SK-N-SH (cell line): ENCODE data around the gene COL23A1. TPM values are rescaled to one million over a fixed set of nuclear protein-coding genes. Genes with fewer than 3 reads are reported as not detected.

Experiments used
- CTCF ChIA-PET: fragments of 300-600, 350-600 bp; formaldehyde crosslinking; extraction: SDS; loops from one replicate; lab custom pipeline; 2021; lab: Yijun Ruan, JAX
- POLR2A ChIA-PET: fragments of 350-600 bp; sonication (Branson Sonifier 250); formaldehyde crosslinking; extraction: SDS; loops from one replicate; lab custom pipeline; 2020; ENCODE audit warnings: antibody characterized with exemption, inconsistent platforms; lab: Yijun Ruan, JAX
- DNase-seq: peaks from one replicate; pipeline ENCODE4 v3.0.0; 2012
- H2AFZ ChIP-seq: fragments of 200-600 bp; sonication (generic); 2 replicates; pipeline ENCODE4 v1.8.1; 2016; ENCODE audit warnings: antibody characterized with exemption, mild to moderate bottlenecking, low read depth
- H3F3A ChIP-seq: fragments of 200-600 bp; sonication (generic); replicated peaks from 2 replicates; pipeline ENCODE3; 2016; ENCODE audit warnings: antibody characterized with exemption, mild to moderate bottlenecking; ENCODE audit not compliant: insufficient read depth
- H3K27ac ChIP-seq, 2 experiments: fragments of 200-500 bp in 1 of 2; fragments of 200-600 bp in 1 of 2; sonication (Bioruptor generic) in 1 of 2; sonication (generic), shearing (Covaris generic) in 1 of 2; 2 replicates each; pipeline versions ENCODE4 v1.5.1 to v1.6.1; 2014 to 2016; ENCODE audit warnings: low read depth in 2 of 2, inconsistent platforms in 1 of 2, low read length in 1 of 2, mild to moderate bottlenecking in 1 of 2, mixed read lengths in 1 of 2
- H3K27me3 ChIP-seq: fragments of 200-600 bp; sonication (generic), shearing (Covaris generic); 2 replicates; pipeline ENCODE4 v1.6.1; 2016; ENCODE audit warnings: mixed run types; ENCODE audit not compliant: insufficient read depth
- H3K36me3 ChIP-seq, 2 experiments: fragments of 200-500 bp in 1 of 2; fragments of 200-600 bp in 1 of 2; sonication (Bioruptor generic) in 1 of 2; sonication (generic) in 1 of 2; replicated peaks in 1 of 2; 2 replicates each; pipeline versions ENCODE3 to v1.5.1; 2014 to 2016; ENCODE audit warnings: low read length in 1 of 2, mild to moderate bottlenecking in 1 of 2; ENCODE audit not compliant: insufficient read depth in 2 of 2, control insufficient read depth in 1 of 2
- H3K4me1 ChIP-seq, 2 experiments: fragments of 200-500 bp in 1 of 2; fragments of 200-600 bp in 1 of 2; sonication (Bioruptor generic) in 1 of 2; sonication (generic), shearing (Covaris generic) in 1 of 2; 2 replicates each; pipeline versions ENCODE4 v1.5.1 to v1.6.1; 2014 to 2016; ENCODE audit warnings: low read depth in 1 of 2, low read length in 1 of 2, mixed run types in 1 of 2; ENCODE audit not compliant: insufficient read depth in 2 of 2, control insufficient read depth in 1 of 2
- H3K4me2 ChIP-seq: fragments of 200-600 bp; sonication (generic), shearing (Covaris generic); 2 replicates; pipeline ENCODE4 v1.6.1; 2017; ENCODE audit warnings: mixed run types
- H3K4me3 ChIP-seq, 2 experiments: fragments of 200-500 bp in 1 of 2; fragments of 200-600 bp in 1 of 2; sonication (Bioruptor generic) in 1 of 2; sonication (generic), shearing (Covaris generic) in 1 of 2; 2 replicates each; pipeline versions ENCODE4 v1.5.1 to v1.8.1; 2014 to 2016; ENCODE audit warnings: low read depth in 2 of 2, inconsistent platforms in 1 of 2, low read length in 1 of 2, mild to moderate bottlenecking in 1 of 2, mixed read lengths in 1 of 2, moderate library complexity in 1 of 2
- H3K79me2 ChIP-seq: fragments of 200-600 bp; sonication (generic); 2 replicates; pipeline ENCODE4 v1.8.1; 2017; ENCODE audit warnings: mild to moderate bottlenecking; ENCODE audit not compliant: insufficient read depth
- H3K9ac ChIP-seq: fragments of 200-600 bp; sonication (generic); 2 replicates; pipeline ENCODE4 v1.6.1; 2017; ENCODE audit warnings: mixed run types
- H3K9me2 ChIP-seq: fragments of 200-600 bp; sonication (generic); 2 replicates; pipeline ENCODE4 v1.6.1; 2017; ENCODE audit warnings: mixed run types
- H3K9me3 ChIP-seq: fragments of 200-600 bp; sonication (generic); 2 replicates; pipeline ENCODE4 v1.6.1; 2017; ENCODE audit warnings: mixed run types, mild to moderate bottlenecking, moderate library complexity
- H4K20me1 ChIP-seq: fragments of 200-600 bp; sonication (generic); 2 replicates; pipeline ENCODE4 v1.6.1; 2017; ENCODE audit warnings: mild to moderate bottlenecking, mixed run types; ENCODE audit not compliant: insufficient read depth
- ELF1 ChIP-seq: IDR thresholded peaks from 2 replicates; pipeline ENCODE4 v1.4.0; 2012
- EP300 ChIP-seq, 2 experiments: IDR thresholded peaks; 2 replicates each; pipeline versions ENCODE4 v1.4.0 to v1.6.1; 2012; ENCODE audit warnings: borderline replicate concordance in 1 of 2, low read depth in 1 of 2, low read length in 1 of 2
- EZH2phosphoT487 ChIP-seq: fragments of 200-600 bp; sonication (generic); IDR thresholded peaks from 2 replicates; pipeline ENCODE4 v1.6.1; 2017; ENCODE audit warnings: low read depth, mixed run types, mild to moderate bottlenecking, antibody characterized with exemption, moderate library complexity, borderline replicate concordance
- FOXM1 ChIP-seq: IDR thresholded peaks from 2 replicates; pipeline ENCODE4 v1.4.0; 2012; ENCODE audit warnings: low read depth, mild to moderate bottlenecking
- GABPA ChIP-seq: IDR thresholded peaks from 2 replicates; pipeline ENCODE4 v1.4.0; 2012; ENCODE audit warnings: low read depth, mild to moderate bottlenecking
- JUND ChIP-seq: IDR thresholded peaks from 2 replicates; pipeline ENCODE4 v1.4.0; 2012
- MEF2A ChIP-seq: IDR thresholded peaks from 2 replicates; pipeline ENCODE4 v1.4.0; 2012; ENCODE audit warnings: low read depth, borderline replicate concordance
- NFIC ChIP-seq: IDR thresholded peaks from 2 replicates; pipeline ENCODE4 v1.4.0; 2012; ENCODE audit warnings: borderline replicate concordance
- POLR2AphosphoS5 ChIP-seq: IDR thresholded peaks from 2 replicates; pipeline ENCODE4 v1.6.1; 2012; ENCODE audit warnings: low read depth, low read length
- RCOR1 ChIP-seq: fragments of 150-350 bp; IDR thresholded peaks from 2 replicates; pipeline ENCODE4 v1.6.1; 2017; ENCODE audit warnings: antibody characterized with exemption, low read length
- SIN3A ChIP-seq: IDR thresholded peaks from 2 replicates; pipeline ENCODE4 v1.6.1; 2012; ENCODE audit warnings: low read depth, mild to moderate bottlenecking, low read length, moderate library complexity, borderline replicate concordance
- SMC3 ChIP-seq: IDR thresholded peaks from 2 replicates; pipeline ENCODE4 v1.6.1; 2012; ENCODE audit warnings: low read depth, low read length, improper control_type of control experiment
- TAF1 ChIP-seq: IDR thresholded peaks from 2 replicates; pipeline ENCODE4 v1.6.1; 2012; ENCODE audit warnings: low read depth, mild to moderate bottlenecking, low read length, moderate library complexity, borderline replicate concordance
- YY1 ChIP-seq: IDR thresholded peaks from 2 replicates; pipeline ENCODE4 v1.4.0; 2012; ENCODE audit warnings: low read depth, mild to moderate bottlenecking
- WGBS: methylation state at CpG from one replicate; pipeline ENCODE4 v1.1.6; 2017; ENCODE audit warnings: low lambda C conversion rate; 5-methylcytosine and 5-hydroxymethylcytosine counted together
- polyA plus RNA-seq, 3 experiments: library from polyadenylated mRNA; depleted of rRNA; stranded (reverse); fragments of >200 nt; gene quantifications; 2 replicates each; pipeline ENCODE4 v1.2.3, GENCODE V29; 2012
- TF ChIP-seq, protein P1 (sequence below): IDR thresholded peaks from 2 replicates; pipeline ENCODE4 v1.4.0; 2012; ENCODE audit warnings: low read depth, borderline replicate concordance
- TF ChIP-seq, protein P2 (sequence below): IDR thresholded peaks from 2 replicates; pipeline ENCODE4; 2012
- TF ChIP-seq, protein P3 (sequence below): IDR thresholded peaks from 2 replicates; pipeline ENCODE4 v1.6.1; 2012; ENCODE audit warnings: mild to moderate bottlenecking, low read depth, low read length, moderate library complexity
- TF ChIP-seq, protein P4 (sequence below): IDR thresholded peaks from 2 replicates; pipeline ENCODE4 v1.4.0; 2012; ENCODE audit warnings: low read depth, borderline replicate concordance

Gene COL23A1
- polyA plus RNA-seq, 1 of the 3 experiments (the other 2 are of a cell fraction), result 0.10 TPM

DNA sequence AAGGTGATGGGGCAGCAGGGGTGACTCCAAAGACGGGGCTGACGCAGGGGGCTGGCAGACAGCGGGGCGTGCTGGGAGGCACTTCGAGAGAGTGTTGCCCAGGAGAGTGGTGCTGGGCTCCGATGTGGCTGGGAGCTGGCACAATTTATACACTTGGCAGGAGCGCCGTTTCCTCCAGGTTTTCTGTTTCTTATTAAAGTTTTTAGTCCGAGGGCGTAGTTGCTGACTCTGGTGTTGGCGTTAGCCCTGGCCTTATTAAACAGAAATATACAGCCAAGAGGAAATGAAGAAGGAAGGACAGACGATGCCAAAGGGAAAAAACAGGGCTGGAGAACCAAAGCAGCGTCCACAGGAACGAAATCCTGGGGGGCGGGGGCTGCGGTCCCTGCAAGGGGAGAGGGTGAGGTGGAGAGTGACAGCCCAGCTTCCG lies 218.0 kb downstream of the COL23A1 start:
- no peak overlapping the region for H3K9ac ChIP-seq
- H3K27ac ChIP-seq, result peak overlapping the region in 1 of 2 experiments; percentile 85; a peak in 2 of 4 replicates
- no peaks in the 10 kb centered on the region for H3K79me2 ChIP-seq
- CTCF ChIA-PET, result interaction anchor here (1.0 to 2.3 kb wide), 4 partner anchors 10 to 93 kb away, joined by 3 to 6 read pairs (median 4); no protein-coding TSS in a partner anchor
- H3K4me2 ChIP-seq, result no peak overlapping the region
- no peak overlapping the region for H3K4me3 ChIP-seq
- WGBS, result 29% methylated on average over 17 of the region's 17 CpGs
- H3K36me3 ChIP-seq, result no peaks in the 10 kb centered on the region
- POLR2A ChIA-PET, result interaction anchor here (0.7 kb wide), 1 partner anchor 51 kb away, joined by 3 read pairs; no protein-coding TSS in a partner anchor
- no peaks in the 10 kb centered on the region for H3K9me3 ChIP-seq
- no peaks in the 10 kb centered on the region for H3K27me3 ChIP-seq
- H2AFZ ChIP-seq, result no peak overlapping the region
- H3K4me1 ChIP-seq, result peaks cover 0 to 63% of the 10 kb centered on the region in 2 experiments; a peak in 1 of 4 replicates
- TF ChIP-seq, protein P1, sequence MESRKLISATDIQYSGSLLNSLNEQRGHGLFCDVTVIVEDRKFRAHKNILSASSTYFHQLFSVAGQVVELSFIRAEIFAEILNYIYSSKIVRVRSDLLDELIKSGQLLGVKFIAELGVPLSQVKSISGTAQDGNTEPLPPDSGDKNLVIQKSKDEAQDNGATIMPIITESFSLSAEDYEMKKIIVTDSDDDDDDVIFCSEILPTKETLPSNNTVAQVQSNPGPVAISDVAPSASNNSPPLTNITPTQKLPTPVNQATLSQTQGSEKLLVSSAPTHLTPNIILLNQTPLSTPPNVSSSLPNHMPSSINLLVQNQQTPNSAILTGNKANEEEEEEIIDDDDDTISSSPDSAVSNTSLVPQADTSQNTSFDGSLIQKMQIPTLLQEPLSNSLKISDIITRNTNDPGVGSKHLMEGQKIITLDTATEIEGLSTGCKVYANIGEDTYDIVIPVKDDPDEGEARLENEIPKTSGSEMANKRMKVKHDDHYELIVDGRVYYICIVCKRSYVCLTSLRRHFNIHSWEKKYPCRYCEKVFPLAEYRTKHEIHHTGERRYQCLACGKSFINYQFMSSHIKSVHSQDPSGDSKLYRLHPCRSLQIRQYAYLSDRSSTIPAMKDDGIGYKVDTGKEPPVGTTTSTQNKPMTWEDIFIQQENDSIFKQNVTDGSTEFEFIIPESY, result no peak
- TF ChIP-seq FOXM1, result no peak
- TF ChIP-seq RCOR1, result no peak
- no peak for TF ChIP-seq MEF2A
- TF ChIP-seq EP300 (IDR thresholded peaks at IDR 0.05; ENCODE audit: borderline replicate concordance in 1 of 2, low read depth in 1 of 2, low read length in 1 of 2), result no peak
- TF ChIP-seq, protein P2, sequence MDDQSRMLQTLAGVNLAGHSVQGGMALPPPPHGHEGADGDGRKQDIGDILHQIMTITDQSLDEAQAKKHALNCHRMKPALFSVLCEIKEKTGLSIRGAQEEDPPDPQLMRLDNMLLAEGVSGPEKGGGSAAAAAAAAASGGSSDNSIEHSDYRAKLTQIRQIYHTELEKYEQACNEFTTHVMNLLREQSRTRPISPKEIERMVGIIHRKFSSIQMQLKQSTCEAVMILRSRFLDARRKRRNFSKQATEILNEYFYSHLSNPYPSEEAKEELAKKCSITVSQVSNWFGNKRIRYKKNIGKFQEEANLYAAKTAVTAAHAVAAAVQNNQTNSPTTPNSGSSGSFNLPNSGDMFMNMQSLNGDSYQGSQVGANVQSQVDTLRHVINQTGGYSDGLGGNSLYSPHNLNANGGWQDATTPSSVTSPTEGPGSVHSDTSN, result no peak
- TF ChIP-seq JUND, result no peak
- TF ChIP-seq SIN3A, result no peak
- no peak for TF ChIP-seq ELF1
- no peak for TF ChIP-seq NFIC
- TF ChIP-seq EZH2phosphoT487, result no peak
- no peak for TF ChIP-seq TAF1
- no peak for TF ChIP-seq POLR2AphosphoS5
- peak; percentile 62 for DNase-seq
- H3K9me2 ChIP-seq, result no peaks in the 10 kb centered on the region
- no peaks in the 10 kb centered on the region for H4K20me1 ChIP-seq
- no peaks in the 10 kb centered on the region for H3F3A ChIP-seq

DNA sequence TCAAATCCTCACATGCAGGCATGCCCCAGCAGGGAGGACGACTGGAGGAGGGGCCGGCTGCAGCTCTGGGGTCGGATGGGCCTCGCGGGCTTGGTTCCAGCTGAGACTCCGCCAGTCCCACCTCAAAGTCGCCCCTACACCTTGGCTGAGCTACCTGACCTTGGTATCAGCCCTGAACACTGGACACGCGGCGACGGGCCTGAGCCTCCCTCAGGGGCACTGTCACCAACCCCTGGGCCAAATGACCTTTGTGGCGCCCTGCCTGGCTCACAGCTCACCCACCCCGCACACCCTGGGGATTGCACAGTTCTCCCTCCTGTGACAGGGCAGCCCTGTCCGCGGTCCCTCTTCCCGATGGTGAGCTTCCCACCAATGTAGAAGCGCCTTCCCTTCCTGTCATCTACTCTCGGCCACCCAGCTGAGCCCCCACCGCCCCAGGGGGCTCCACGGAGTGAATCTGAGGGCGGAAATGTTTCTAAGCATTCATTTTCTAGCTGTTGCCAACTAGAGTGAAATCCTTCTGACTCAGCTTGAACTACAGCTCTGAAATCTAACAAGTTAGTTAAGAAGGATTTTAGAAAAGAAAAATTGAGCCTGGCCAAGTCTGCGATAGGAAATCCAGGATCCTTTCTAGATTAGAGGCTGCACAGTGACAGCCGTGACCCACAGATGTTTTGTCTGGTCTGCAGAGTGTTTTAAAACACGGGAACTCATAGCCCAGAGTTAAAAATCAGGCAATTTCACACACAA lies 218.7 kb downstream of the COL23A1 start:
- Histone ChIP-seq H3K9me3 (no peaks in the 10 kb centered on the region), H3K9ac (no peak overlapping the region), H3K79me2 (no peaks in the 10 kb centered on the region), H3K4me3 (no peak overlapping the region), H3K4me2 (no peak overlapping the region), H3K27me3 (no peaks in the 10 kb centered on the region), H3K27ac (peak overlapping the region in 1 of 2 experiments; percentile 85; a peak in 2 of 4 replicates), H2AFZ (no peak overlapping the region), H3F3A (no peaks in the 10 kb centered on the region), H3K9me2 (no peaks in the 10 kb centered on the region), H3K4me1 (peaks cover 0 to 63% of the 10 kb centered on the region in 2 experiments; a peak in 1 of 4 replicates), H4K20me1 (no peaks in the 10 kb centered on the region), H3K36me3 (no peaks in the 10 kb centered on the region)
- 50% methylated on average over 16 of the region's 24 CpGs for WGBS
- no peak for DNase-seq
- ChIA-PET CTCF (interaction anchor here (1.0 to 2.3 kb wide), 9 partner anchors 10 to 219 kb away, joined by 3 to 8 read pairs (median 3); no protein-coding TSS in a partner anchor), POLR2A (no interaction called here)
- TF ChIP-seq, protein P3, sequence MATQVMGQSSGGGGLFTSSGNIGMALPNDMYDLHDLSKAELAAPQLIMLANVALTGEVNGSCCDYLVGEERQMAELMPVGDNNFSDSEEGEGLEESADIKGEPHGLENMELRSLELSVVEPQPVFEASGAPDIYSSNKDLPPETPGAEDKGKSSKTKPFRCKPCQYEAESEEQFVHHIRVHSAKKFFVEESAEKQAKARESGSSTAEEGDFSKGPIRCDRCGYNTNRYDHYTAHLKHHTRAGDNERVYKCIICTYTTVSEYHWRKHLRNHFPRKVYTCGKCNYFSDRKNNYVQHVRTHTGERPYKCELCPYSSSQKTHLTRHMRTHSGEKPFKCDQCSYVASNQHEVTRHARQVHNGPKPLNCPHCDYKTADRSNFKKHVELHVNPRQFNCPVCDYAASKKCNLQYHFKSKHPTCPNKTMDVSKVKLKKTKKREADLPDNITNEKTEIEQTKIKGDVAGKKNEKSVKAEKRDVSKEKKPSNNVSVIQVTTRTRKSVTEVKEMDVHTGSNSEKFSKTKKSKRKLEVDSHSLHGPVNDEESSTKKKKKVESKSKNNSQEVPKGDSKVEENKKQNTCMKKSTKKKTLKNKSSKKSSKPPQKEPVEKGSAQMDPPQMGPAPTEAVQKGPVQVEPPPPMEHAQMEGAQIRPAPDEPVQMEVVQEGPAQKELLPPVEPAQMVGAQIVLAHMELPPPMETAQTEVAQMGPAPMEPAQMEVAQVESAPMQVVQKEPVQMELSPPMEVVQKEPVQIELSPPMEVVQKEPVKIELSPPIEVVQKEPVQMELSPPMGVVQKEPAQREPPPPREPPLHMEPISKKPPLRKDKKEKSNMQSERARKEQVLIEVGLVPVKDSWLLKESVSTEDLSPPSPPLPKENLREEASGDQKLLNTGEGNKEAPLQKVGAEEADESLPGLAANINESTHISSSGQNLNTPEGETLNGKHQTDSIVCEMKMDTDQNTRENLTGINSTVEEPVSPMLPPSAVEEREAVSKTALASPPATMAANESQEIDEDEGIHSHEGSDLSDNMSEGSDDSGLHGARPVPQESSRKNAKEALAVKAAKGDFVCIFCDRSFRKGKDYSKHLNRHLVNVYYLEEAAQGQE, result no peak
- TF ChIP-seq, protein P4, sequence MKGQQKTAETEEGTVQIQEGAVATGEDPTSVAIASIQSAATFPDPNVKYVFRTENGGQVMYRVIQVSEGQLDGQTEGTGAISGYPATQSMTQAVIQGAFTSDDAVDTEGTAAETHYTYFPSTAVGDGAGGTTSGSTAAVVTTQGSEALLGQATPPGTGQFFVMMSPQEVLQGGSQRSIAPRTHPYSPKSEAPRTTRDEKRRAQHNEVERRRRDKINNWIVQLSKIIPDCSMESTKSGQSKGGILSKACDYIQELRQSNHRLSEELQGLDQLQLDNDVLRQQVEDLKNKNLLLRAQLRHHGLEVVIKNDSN, result no peak
- TF ChIP-seq, protein P2, result no peak
- TF ChIP-seq SMC3 (no peak), YY1 (no peak), GABPA (no peak), MEF2A (no peak)
